ENCODE data around the gene TUBA4A.

TUBA4A gene

DNA sequence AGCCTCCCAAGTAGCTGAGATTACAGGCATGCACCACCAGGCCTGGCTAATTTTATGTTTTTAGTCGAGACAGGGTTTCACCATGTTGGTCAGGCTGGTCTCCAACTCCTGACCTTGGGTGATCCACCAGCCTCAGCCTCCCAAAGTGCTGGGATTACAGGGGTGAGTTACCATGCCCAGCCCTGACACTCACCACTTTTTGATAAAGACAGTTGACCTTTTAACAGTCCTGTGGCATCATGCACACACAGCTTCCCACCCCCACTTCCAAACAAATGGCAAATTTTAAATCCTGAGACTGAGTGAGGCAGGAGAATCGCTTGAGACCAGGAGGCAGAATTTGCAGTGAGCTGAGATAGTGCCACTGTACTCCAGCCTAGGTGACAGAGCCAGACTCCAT lies 19.3 kb upstream of the TUBA4A start:
- no peak for TF ChIP-seq CTCF (IDR thresholded peaks at IDR 0.05; ENCODE audit: extremely low read depth, missing control alignments)
- no peak for DNase-seq (ENCODE audit: low spot score)

DNA sequence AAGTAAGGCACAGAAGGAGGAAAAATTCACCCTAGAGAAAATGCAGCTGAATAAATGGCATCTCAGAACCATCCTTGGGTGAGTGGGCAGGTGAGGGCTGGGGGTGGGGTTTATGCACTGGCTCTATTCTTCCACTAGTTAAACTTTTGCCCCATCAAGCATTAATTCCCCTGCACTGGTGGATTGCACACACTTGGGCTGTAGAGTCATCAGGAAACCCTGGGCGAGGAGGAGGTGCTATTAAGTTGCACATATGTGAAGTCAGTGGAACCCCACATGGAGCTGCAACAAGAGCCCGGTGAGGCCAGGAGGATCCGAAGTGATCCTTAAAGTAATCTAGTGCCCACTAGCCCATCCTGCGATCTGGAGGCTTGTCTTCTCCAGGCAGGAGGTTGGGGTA lies 18.6 kb upstream of the TUBA4A start:
- TF ChIP-seq CTCF (IDR thresholded peaks at IDR 0.05; ENCODE audit: extremely low read depth, missing control alignments), result no peak
- no peak for DNase-seq (ENCODE audit: low spot score)

DNA sequence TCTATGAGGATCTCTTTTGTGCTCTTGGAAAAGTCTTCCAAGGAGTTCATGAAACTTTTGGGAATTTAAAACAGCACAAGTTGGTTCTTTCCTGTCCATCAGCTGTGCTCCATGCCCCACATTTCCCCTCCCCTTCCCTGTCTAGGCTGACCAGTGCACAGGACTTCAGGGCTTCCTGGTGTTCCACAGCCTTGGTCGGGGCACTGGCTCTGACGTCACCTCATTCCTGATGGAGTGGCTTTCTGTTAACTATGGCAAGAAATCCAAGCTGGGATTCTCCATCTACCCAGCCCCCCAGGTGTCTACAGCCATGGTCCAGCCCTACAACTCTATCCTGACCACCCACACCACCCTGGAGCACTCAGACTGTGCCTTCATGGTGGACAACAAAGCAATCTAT lies 17.3 kb upstream of the TUBA4A start:
- DNase-seq (ENCODE audit: low spot score), result no peak
- TF ChIP-seq CTCF (IDR thresholded peaks at IDR 0.05; ENCODE audit: extremely low read depth, missing control alignments), result no peak

GRCh38 chr2:219270055-219270372 lies 16.3 kb upstream of the TUBA4A start:
- no peak for TF ChIP-seq CTCF (IDR thresholded peaks at IDR 0.05; ENCODE audit: extremely low read depth, missing control alignments)
- DNase-seq (ENCODE audit: low spot score), result no peak

DNA sequence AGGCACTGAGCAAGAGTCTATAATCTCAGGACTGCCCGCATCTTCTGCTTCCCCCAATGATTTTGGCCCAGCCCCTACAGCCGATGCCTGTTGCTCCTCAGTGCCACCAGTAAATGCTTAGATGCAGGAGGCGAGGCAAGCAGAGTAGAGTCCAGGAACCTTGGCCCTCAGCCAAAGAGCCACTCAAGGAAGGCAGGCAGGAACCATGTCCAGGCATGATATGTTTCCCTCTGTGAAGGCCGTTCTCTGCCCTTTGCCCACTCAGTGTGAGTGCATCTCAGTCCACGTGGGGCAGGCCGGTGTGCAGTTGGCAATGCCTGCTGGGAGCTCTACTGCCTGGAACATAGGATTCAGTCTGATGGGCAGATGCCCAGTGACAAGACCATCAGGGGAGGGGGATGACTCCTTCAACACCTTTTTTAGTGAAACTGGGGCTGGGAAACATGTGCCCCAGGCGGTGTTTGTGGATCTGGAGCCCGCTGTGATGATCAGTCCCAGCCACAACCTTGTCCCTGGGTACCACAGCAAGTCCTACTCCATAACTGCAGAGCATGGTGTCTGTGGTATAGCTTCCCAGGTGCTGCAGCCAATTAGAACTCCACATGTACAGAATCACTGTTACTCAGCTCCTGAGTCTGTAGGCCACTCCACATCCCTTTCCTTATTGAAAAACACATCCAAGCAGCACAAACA lies 15.8 kb upstream of the TUBA4A start:
- no peak for DNase-seq (ENCODE audit: low spot score)
- TF ChIP-seq CTCF (IDR thresholded peaks at IDR 0.05; ENCODE audit: extremely low read depth, missing control alignments), result no peak

GRCh38 chr2:219268294-219268693 lies 14.6 kb upstream of the TUBA4A start:
- TF ChIP-seq CTCF (IDR thresholded peaks at IDR 0.05; ENCODE audit: extremely low read depth, missing control alignments), result no peak
- no peak for DNase-seq (ENCODE audit: low spot score)

- DNase-seq (ENCODE audit: low spot score), result no peak
- TF ChIP-seq CTCF (IDR thresholded peaks at IDR 0.05; ENCODE audit: extremely low read depth, missing control alignments), result no peak
These were observed 13.2 kb upstream of the TUBA4A start for GRCh38 chr2:219266886-219267285.
